GM19467 (cell line): Measurements from ENCODE around the gene EARS2.

ENCODE experiments used
- ATAC-seq: cut with Tn5 transposase; IDR thresholded peaks from one replicate; pipeline ENCODE4 v1.9.1; 2021; ENCODE audit warnings: mild to moderate bottlenecking, moderate library complexity; ENCODE audit not compliant: unreplicated experiment

Gene EARS2

GRCh38 chr16:23508589-23509440 is 48.3 kb downstream of the EARS2 start:
- ATAC-seq: no peak

- no peak for ATAC-seq
Observed at GRCh38 chr16:23506606-23506994, 50.5 kb downstream of the EARS2 start.

GRCh38 chr16:23505671-23506605 is 51.2 kb downstream of the EARS2 start:
- ATAC-seq: no peak

- peak; percentile 5 for ATAC-seq
Observed at GRCh38 chr16:23505180-23505665, 51.9 kb downstream of the EARS2 start.

- ATAC-seq: peak; percentile 57
Observed at GRCh38 chr16:23504453-23505179, 52.5 kb downstream of the EARS2 start.

- ATAC-seq: peak; percentile 7
Observed at GRCh38 chr16:23504076-23504452, 53.1 kb downstream of the EARS2 start.

GRCh38 chr16:23502466-23502865 is 54.7 kb downstream of the EARS2 start:
- ATAC-seq: no peak

- no peak for ATAC-seq
Observed at GRCh38 chr16:23501291-23501690, 55.9 kb downstream of the EARS2 start.

GRCh38 chr16:23500862-23501225 is 56.3 kb downstream of the EARS2 start:
- ATAC-seq: no peak

- no peak for ATAC-seq
Observed at GRCh38 chr16:23500212-23500861, 56.8 kb downstream of the EARS2 start.

GRCh38 chr16:23499801-23500200 is 57.3 kb downstream of the EARS2 start:
- ATAC-seq: no peak

- no peak for ATAC-seq
Observed at GRCh38 chr16:23498863-23499262, 58.3 kb downstream of the EARS2 start.

- no peak for ATAC-seq
Observed at GRCh38 chr16:23497543-23497868, 59.6 kb downstream of the EARS2 start.

GRCh38 chr16:23496821-23497542 is 60.2 kb downstream of the EARS2 start:
- ATAC-seq: no peak

GRCh38 chr16:23495671-23496070 is 61.5 kb downstream of the EARS2 start:
- ATAC-seq: no peak

GRCh38 chr16:23494188-23494587 is 63.0 kb downstream of the EARS2 start:
- ATAC-seq: no peak

- no peak for ATAC-seq
Observed at GRCh38 chr16:23491490-23492391, 65.4 kb downstream of the EARS2 start.

- no peak for ATAC-seq
Observed at GRCh38 chr16:23486480-23486879, 70.7 kb downstream of the EARS2 start.

GRCh38 chr16:23485841-23486240 is 71.3 kb downstream of the EARS2 start:
- ATAC-seq: no peak
